ENCODE results near the gene LVRN. TPM values are rescaled to one million over a fixed set of nuclear protein-coding genes. Genes with fewer than 3 reads are reported as not detected.

LVRN gene
- total RNA-seq, 1 donor from 2014 or later, result 0.56 TPM

- DNase-seq (ENCODE audit: low read depth, low spot score), result no peak
- no peak for TF ChIP-seq CTCF (conservative IDR thresholded peaks at IDR 0.05)
- H3K27ac Mint-ChIP-seq (ENCODE audit: unreplicated experiment), result no peak overlapping the region
- H3K4me1 Mint-ChIP-seq, result no peaks in the 10 kb centered on the region
- no peak overlapping the region for H3K4me3 Mint-ChIP-seq
- no peaks in the 10 kb centered on the region for H3K27me3 Mint-ChIP-seq (ENCODE audit: low read depth)
- H3K9me3 Mint-ChIP-seq, result no peaks in the 10 kb centered on the region
- no peaks in the 10 kb centered on the region for H3K36me3 Mint-ChIP-seq (ENCODE audit: low read depth)
These were observed 13.2 kb upstream of the LVRN start for GRCh38 chr5:115949096-115949495.

GRCh38 chr5:115952588-115952987 is 9.7 kb upstream of the LVRN start:
- H3K4me3 Mint-ChIP-seq, result no peak overlapping the region
- no peaks in the 10 kb centered on the region for H3K4me1 Mint-ChIP-seq
- no peak overlapping the region for H3K27ac Mint-ChIP-seq (ENCODE audit: unreplicated experiment)
- TF ChIP-seq CTCF (conservative IDR thresholded peaks at IDR 0.05), result no peak
- no peak for DNase-seq (ENCODE audit: low read depth, low spot score)
- H3K36me3 Mint-ChIP-seq (ENCODE audit: low read depth), result no peaks in the 10 kb centered on the region
- no peaks in the 10 kb centered on the region for H3K27me3 Mint-ChIP-seq (ENCODE audit: low read depth)
- H3K9me3 Mint-ChIP-seq, result no peaks in the 10 kb centered on the region

- TF ChIP-seq CTCF (conservative IDR thresholded peaks at IDR 0.05), result no peak
- H3K27me3 Mint-ChIP-seq (ENCODE audit: low read depth), result no peaks in the 10 kb centered on the region
- H3K27ac Mint-ChIP-seq (ENCODE audit: unreplicated experiment), result no peak overlapping the region
- H3K4me1 Mint-ChIP-seq, result no peaks in the 10 kb centered on the region
- no peaks in the 10 kb centered on the region for H3K9me3 Mint-ChIP-seq
- no peak for DNase-seq (ENCODE audit: low read depth, low spot score)
- H3K36me3 Mint-ChIP-seq (ENCODE audit: low read depth), result no peaks in the 10 kb centered on the region
- no peak overlapping the region for H3K4me3 Mint-ChIP-seq
These were observed 8.1 kb upstream of the LVRN start for GRCh38 chr5:115954144-115954543.

- Mint-ChIP-seq H3K4me3 (no peak overlapping the region), H3K36me3 (ENCODE audit: low read depth) (no peaks in the 10 kb centered on the region), H3K27me3 (ENCODE audit: low read depth) (no peaks in the 10 kb centered on the region)
These were observed 5.3 kb upstream of the LVRN start for GRCh38 chr5:115956957-115957356.

GRCh38 chr5:115961381-115962238 is 665 bp upstream of the LVRN start:
- H3K27ac Mint-ChIP-seq (ENCODE audit: unreplicated experiment), result no peak overlapping the region

More at GRCh38 chr5:115956957-115957356, 5.3 kb upstream of the LVRN start:
- H3K27ac Mint-ChIP-seq (ENCODE audit: unreplicated experiment), result no peak overlapping the region
- no peak for TF ChIP-seq CTCF (conservative IDR thresholded peaks at IDR 0.05)
- H3K4me1 Mint-ChIP-seq, result no peaks in the 10 kb centered on the region
- DNase-seq (ENCODE audit: low read depth, low spot score), result no peak
- H3K9me3 Mint-ChIP-seq, result peaks cover 3% of the 10 kb centered on the region

More at GRCh38 chr5:115961381-115962238, 665 bp upstream of the LVRN start:
- peaks cover 6% of the 10 kb centered on the region for H3K9me3 Mint-ChIP-seq
- H3K4me1 Mint-ChIP-seq, result no peaks in the 10 kb centered on the region
- DNase-seq (ENCODE audit: low read depth, low spot score), result no peak
- no peaks in the 10 kb centered on the region for H3K36me3 Mint-ChIP-seq (ENCODE audit: low read depth)
- no peak overlapping the region for H3K4me3 Mint-ChIP-seq
- TF ChIP-seq CTCF (conservative IDR thresholded peaks at IDR 0.05), result no peak
- H3K27me3 Mint-ChIP-seq (ENCODE audit: low read depth), result peaks cover 3% of the 10 kb centered on the region
